SK-N-MC (cell line): Measurements from ENCODE around the gene ACAP2.

ENCODE experiments used
- EZH2 ChIP-seq: fragments of 200-600 bp; sonication (generic); IDR thresholded peaks from one replicate; pipeline ENCODE4 v1.6.1; 2017; ENCODE audit warnings: antibody characterized with exemption
- FOXP2 ChIP-seq: optimal IDR thresholded peaks from 2 replicates; pipeline ENCODE3; 2011; ENCODE audit warnings: mild to moderate bottlenecking, moderate library complexity; ENCODE audit not compliant: insufficient read depth; ENCODE audit errors: extremely low read length, control extremely low read depth
- POLR2AphosphoS5 ChIP-seq: IDR thresholded peaks from 2 replicates; pipeline ENCODE4 v1.6.1; 2012; ENCODE audit warnings: mild to moderate bottlenecking, low read depth, low read length, borderline replicate concordance

DNA sequence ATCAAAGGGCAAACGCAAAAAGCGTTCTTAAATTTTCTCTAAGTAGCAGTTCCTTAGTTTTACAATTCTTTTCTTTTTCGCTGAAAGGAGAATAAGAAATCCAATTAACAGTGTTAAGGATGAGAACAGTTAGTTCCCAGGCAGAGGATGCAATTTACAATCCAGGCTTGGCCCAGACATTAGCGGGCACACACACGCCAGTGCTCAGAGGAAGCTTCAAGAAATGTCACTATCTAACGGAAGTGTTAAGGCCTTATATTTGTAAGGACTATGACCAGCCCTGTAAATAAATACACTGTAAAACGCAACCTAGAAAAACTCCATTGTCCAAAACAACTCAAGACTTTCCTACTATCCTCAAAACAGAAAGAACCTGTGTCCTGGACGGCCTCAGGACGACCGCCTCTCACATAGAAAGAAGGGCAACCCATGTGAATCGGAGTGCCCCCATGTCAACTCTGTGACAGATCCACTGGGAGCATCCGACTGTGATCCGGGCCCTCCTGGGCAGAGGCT lies 1.3 kb downstream of the ACAP2 start:
- TF ChIP-seq POLR2AphosphoS5 = no peak
- TF ChIP-seq EZH2 = no peak
- no peak for TF ChIP-seq FOXP2
